OCI-M2 (cell line): ENCODE measurements around the gene MRPL55.
A peak's percentile ranks its signal among the peaks of the same experiment; 100 is the strongest.

ENCODE experiments used
- DNase-seq: peaks from one replicate; lab custom pipeline; 2025; ENCODE audit not compliant: unreplicated experiment; lab: John Stamatoyannopoulos, UW

MRPL55 gene

GRCh38 chr1:228109073-228109961, at the start of gene MRPL55:
Gene MRPL55 (minus strand): TSS chr1:228109299. CDS start chr1:228108260, 1,039 bp downstream.
- peak; percentile 72 for DNase-seq

- no peak for DNase-seq
Observed at GRCh38 chr1:228158151-228159007, 49.3 kb upstream of the MRPL55 start.

- no peak for DNase-seq
Observed at GRCh38 chr1:228157729-228158126, 48.6 kb upstream of the MRPL55 start.

- DNase-seq = no peak
Observed at GRCh38 chr1:228156941-228157728, 48.0 kb upstream of the MRPL55 start.

GRCh38 chr1:228156515-228156881, 47.4 kb upstream of the MRPL55 start:
- no peak for DNase-seq

GRCh38 chr1:228155596-228156514, 46.8 kb upstream of the MRPL55 start:
- DNase-seq = no peak

GRCh38 chr1:228154670-228155571, 45.8 kb upstream of the MRPL55 start:
- DNase-seq = no peak

- DNase-seq = no peak
Observed at GRCh38 chr1:228154021-228154669, 45.0 kb upstream of the MRPL55 start.

- DNase-seq = no peak
Observed at GRCh38 chr1:228152918-228153258, 43.8 kb upstream of the MRPL55 start.

GRCh38 chr1:228152097-228152917, 43.2 kb upstream of the MRPL55 start:
- DNase-seq = no peak

- DNase-seq = no peak
Observed at GRCh38 chr1:228151180-228151925, 42.3 kb upstream of the MRPL55 start.

- DNase-seq = no peak
Observed at GRCh38 chr1:228150461-228151179, 41.5 kb upstream of the MRPL55 start.

- DNase-seq = no peak
Observed at GRCh38 chr1:228150120-228150460, 41.0 kb upstream of the MRPL55 start.

GRCh38 chr1:228149406-228150119, 40.5 kb upstream of the MRPL55 start, which contains the start of gene GJC2:
Gene GJC2 (plus strand): TSS chr1:228149930. CDS start chr1:228157759, 7,829 bp downstream.
- no peak for DNase-seq

- no peak for DNase-seq
Observed at GRCh38 chr1:228148935-228149405, 39.9 kb upstream of the MRPL55 start.
